GM19467 (cell line): Measurements from ENCODE around the gene RXRA.

Experiments used
- ATAC-seq: cut with Tn5 transposase; IDR thresholded peaks from one replicate; pipeline ENCODE4 v1.9.1; 2021; ENCODE audit warnings: mild to moderate bottlenecking, moderate library complexity; ENCODE audit not compliant: unreplicated experiment

RXRA gene

DNA sequence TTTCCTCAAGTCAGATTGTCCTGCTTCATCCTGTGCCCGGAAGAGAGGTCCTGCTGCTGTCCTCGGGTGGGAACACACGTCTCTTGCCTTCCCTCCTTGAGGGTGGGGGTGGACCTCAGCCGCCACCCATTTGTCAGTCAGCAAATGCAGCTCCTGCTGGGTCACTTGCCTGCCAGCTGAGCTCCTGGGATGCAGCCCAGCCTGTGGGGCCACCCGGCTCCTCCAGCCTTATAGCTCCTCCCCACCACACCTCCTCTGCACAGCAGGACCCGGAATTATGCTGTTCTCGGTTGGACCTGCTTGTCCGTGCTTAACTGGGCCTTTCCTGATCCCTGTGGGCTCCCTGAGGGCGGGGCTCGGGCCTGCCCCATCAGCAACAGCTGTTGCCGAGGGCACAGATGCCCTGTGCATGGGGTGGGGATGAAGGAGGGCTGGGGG is 52.7 kb downstream of the RXRA start:
- ATAC-seq: no peak

DNA sequence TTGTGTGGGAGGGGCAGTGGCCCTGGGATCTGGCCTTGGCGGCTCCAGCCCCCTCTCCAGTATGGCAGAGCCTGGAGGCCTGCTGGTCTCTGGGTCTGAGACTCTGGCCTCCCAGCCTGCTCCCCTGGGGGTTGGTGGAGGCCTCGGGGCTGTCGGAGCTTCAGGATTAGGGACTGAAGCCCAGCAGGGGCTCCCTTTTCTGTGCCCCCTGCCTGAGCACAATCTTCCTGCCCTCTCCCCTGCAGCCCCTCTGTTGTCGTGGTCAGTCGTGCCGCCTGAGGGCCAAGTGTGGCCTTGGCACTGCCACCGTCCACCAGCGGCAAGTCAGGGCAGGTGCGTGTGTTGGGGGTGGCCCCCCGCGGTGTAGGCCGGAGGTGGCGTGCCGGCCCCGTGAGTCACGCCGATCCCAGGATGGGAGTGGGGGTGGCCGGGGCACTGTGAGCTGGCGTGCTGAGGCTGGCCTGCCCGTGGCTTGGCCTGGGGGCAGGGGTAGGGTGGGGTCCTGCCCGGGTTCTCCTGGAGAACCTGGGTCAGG is 53.6 kb downstream of the RXRA start:
- ATAC-seq: no peak

DNA sequence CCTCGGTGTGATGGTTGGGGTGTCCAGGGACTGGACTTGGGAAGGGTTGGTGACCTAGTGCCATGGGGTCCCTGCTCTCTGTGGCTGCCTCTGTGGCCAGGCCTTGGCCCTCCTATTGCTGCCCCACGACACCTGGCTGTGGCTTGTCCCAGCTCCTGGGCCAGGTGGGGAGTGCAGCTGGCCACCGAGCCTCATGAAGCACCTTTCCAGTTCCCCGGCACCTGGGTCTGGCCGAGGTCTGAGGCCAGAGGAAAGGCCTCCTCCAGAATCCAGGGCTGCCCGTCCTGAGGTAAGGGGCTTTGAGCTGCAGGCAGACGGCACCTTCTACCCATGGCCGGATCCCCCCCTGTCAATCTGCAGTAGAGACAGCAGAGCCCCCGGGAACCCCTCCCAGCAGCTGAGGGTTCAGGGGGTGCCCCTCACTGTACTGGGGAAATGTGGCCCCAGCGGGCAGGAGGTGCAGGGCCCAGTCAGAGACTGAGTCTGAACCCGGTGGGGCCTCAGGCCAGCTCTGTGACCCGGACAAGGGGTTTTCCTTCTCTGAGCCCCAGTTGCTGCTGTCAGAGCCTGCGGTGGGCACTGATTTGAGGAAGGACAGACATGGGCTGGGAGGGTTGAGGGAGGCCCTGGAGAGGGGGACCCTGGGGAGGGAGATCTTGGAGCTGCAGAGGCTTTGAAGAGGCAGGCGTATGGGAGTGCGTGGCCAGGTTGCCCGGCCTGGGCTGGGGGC is 54.5 kb downstream of the RXRA start:
- ATAC-seq: no peak

GRCh38 chr9:134381272-134381661 is 55.0 kb downstream of the RXRA start:
- no peak for ATAC-seq

- ATAC-seq: no peak
Observed at GRCh38 chr9:134381671-134382516, 55.6 kb downstream of the RXRA start.

- ATAC-seq: no peak
Observed at GRCh38 chr9:134382733-134383132, 56.5 kb downstream of the RXRA start.

DNA sequence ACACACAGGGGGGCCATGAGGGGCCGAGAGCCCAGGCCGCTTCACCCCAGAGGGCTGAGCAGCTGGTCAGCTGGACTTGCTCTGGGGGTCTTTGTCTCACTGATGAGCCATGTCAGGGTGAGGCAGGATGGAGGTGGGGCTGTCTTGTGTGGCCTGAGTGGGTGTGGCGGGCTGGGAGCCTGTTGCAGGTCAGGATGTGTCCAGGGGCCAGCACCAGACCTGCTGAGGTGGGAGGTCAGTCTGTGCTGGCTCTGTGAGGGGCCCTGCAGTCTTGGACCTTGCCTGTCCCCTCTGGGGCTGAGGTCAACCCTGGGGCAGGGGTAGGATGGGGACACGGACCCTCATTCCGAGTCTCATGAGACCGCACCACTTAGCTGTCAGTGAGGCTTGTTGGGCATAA is 56.9 kb downstream of the RXRA start:
- ATAC-seq: no peak

DNA sequence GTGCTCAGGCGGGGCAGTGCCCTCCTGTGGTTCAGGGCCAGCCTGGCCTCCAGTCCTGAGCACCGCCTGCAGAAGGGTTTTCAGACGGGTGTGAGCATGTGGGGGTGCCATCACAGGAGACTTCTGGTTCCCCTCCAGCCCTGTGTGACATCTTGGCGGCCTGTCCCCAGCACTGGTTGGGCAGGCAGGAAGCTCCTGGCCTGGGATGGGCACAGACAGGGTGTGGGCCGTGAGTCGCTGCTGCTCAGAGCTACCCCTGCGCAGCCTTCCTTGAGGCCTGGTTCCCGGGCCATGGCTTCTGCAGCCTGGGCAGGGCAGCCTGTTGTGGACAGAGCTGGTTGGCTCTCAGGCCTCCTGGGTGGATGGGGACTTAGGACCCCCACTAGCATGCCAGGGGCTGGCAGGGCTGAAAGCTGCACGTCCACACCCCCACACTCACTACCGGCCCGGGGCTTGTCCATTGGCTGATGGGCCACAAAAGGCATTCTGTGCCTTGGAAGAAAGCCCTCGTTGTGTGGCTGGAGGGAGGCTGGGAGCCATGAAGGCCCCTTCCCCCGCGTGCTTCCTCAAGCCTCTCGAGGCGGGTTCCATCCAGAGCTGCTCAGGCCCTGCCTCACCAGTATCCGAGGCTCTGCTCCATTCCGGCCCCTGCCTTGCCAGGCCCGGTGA is 58.7 kb downstream of the RXRA start:
- ATAC-seq: no peak

- no peak for ATAC-seq
Observed at GRCh38 chr9:134385915-134386314, 59.7 kb downstream of the RXRA start.

DNA sequence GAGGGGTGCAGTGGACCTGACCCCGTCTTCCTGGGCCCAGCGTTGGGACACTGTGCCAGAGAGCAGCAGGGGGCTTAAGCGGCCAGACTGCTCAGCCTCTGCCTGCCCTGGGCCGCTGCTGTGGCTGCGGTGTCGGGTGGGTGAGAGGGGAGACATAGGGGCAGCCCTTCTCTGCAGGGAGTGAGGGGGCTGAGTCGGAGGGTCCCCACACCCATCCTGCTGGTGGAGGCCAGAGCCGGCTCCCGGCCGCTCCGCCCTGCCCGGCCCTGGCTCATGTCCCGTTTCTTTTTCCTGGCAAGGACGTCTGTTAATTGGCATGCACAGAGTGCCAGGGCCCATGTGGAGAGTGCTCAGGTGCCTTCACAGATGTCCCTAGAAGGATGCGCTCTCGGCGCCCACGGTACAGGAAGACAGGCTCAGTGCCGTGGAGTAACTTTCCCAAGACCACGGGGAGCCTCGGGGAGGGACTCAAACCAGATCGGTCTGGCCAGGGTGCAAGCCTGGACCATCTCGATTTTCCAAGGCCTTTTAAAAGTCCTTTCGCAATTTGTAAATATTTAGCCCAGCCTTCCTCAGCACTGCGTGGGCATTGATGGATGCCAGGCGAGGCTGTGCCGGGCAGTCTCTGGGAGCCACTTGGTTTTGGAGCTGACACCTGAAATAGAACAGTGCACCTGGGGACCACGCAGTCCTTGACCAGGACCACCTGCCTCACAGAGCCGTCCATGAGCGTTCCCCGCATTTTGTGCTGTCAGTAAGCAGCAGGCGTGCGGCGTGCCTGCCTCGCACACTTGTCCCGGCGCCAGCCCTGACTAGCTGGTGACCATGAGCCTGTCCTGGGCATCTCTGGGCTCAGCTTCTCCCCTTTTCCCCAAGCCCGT is 60.9 kb downstream of the RXRA start:
- ATAC-seq: no peak

GRCh38 chr9:134388289-134388808 is 62.1 kb downstream of the RXRA start:
- ATAC-seq: no peak

- no peak for ATAC-seq
Observed at GRCh38 chr9:134388976-134389375, 62.7 kb downstream of the RXRA start.

DNA sequence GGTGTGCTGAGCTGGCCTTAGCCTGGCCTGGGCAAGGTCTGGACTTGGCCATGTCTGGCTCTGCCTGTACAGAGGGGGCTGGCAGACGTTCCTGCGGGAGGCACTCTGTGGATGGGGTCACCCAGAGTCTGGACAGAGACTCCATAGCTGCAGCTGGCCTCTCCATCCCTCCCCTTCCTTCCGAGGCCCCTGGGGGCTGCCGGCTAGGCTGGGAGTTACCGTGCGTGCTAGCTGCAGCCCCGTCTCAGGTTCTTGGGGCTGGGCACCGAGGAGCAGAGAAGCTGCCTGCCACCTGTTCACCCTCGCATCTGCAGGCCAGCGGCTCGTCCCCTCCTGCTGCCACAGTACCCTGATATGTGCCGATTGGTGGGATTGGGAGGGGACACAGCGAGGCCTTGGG is 63.4 kb downstream of the RXRA start:
- ATAC-seq: no peak

DNA sequence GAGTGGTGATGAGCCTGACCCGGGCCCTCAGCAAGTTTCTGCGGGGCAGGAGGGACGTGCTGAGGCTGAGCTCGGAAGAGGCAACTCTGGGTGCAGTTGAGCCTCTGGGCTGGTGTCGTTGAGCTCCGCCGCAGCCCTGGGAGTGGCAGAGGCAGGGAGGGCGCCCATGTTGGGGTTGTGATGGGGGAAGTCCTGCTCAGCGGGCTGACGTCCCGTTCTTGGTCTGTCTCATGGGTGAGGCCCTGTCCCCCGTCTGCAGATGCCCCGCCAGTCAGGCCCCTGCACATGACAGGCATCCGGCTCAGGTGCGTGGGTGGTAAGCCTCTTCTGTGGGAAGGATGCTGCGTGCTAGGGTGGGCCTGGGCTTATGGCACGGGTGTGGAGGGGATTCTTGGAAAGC is 64.3 kb downstream of the RXRA start:
- ATAC-seq: peak; percentile 11

DNA sequence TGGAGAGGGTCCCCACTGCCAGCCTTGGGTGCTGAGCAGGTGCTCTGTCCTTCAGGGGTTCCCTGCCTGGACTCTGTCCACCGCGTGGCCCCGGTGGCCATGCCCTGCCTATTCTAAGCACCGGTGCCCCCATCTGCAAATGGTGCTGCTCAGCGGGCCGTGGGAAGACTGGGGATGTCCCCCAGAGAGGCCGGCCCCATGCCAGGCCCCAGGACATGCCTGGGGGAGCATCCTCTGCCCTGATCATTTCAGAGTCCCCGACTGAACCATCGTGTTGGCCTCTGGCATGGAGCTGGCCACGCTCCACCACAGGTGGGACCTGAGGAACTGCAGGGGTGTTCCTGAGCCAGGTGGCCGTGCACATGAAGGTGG is 64.7 kb downstream of the RXRA start:
- peak; percentile 16 for ATAC-seq

- peak; percentile 37 for ATAC-seq
Observed at GRCh38 chr9:134391319-134392231, 65.3 kb downstream of the RXRA start.

- ATAC-seq: no peak
Observed at GRCh38 chr9:134392900-134393299, 66.6 kb downstream of the RXRA start.

- no peak for ATAC-seq
Observed at GRCh38 chr9:134393582-134394280, 67.5 kb downstream of the RXRA start.
